Ascending aorta (tissue), 2 donors: ENCODE results near the gene CHAF1A. TPM values are rescaled to one million over a fixed set of nuclear protein-coding genes. Genes with fewer than 3 reads are reported as not detected.

Experiments used
- DNase-seq, 2 donors: peaks; one replicate each; pipeline ENCODE4 v3.0.0-alpha.2; 2019; ENCODE audit warnings: low spot score in 2 of 2
- H3K27ac ChIP-seq, 2 donors: fragments of 200-600 bp; sonication (generic); one replicate each; pipeline ENCODE4 v1.5.1; 2016 to 2017; ENCODE audit warnings: mild to moderate bottlenecking in 1 of 2
- H3K27me3 ChIP-seq: fragments of 200-600 bp; sonication (generic); one replicate; pipeline ENCODE4 v1.5.1; 2017
- H3K36me3 ChIP-seq, 2 donors: fragments of 200-600 bp; sonication (generic); one replicate each; pipeline ENCODE4 v1.5.1; 2016
- H3K4me1 ChIP-seq, 2 donors: fragments of 200-600 bp; sonication (generic); one replicate each; pipeline ENCODE4 v1.5.1; 2016 to 2017; ENCODE audit warnings: mild to moderate bottlenecking in 1 of 2
- H3K4me3 ChIP-seq, 2 donors: fragments of 200-600 bp; sonication (generic); one replicate each; pipeline ENCODE4 v1.5.1; 2016 to 2017; ENCODE audit warnings: mild to moderate bottlenecking in 1 of 2
- H3K9me3 ChIP-seq, 2 donors: fragments of 200-600 bp; sonication (generic); one replicate each; pipeline ENCODE4 v1.5.1; 2016
- intact Hi-C: fragments of 100-400 bp; cut with DNase I; formaldehyde crosslinking; loops from one replicate; pipeline ENCODE4 v1.15.1; 2023
- total RNA-seq: library from RNA; depleted of rRNA; stranded (reverse); fragments of >200 nt; gene quantifications from one replicate; pipeline ENCODE4 v1.1.0, GENCODE V29; 2016
- TF ChIP-seq, protein P1 (sequence below), 3 experiments: fragments of 200-600 bp in 2 of 3; fragments of 450-650 bp in 1 of 3; sonication (generic) in 2 of 3; IDR thresholded peaks; one replicate each; pipeline ENCODE4 v1.5.1; 2016 to 2019; ENCODE audit warnings: antibody characterized with exemption in 3 of 3, mild to moderate bottlenecking in 1 of 3, moderate library complexity in 1 of 3

The CHAF1A gene
- total RNA-seq, 1 donor from 2014 or later = 0.85 TPM

DNA sequence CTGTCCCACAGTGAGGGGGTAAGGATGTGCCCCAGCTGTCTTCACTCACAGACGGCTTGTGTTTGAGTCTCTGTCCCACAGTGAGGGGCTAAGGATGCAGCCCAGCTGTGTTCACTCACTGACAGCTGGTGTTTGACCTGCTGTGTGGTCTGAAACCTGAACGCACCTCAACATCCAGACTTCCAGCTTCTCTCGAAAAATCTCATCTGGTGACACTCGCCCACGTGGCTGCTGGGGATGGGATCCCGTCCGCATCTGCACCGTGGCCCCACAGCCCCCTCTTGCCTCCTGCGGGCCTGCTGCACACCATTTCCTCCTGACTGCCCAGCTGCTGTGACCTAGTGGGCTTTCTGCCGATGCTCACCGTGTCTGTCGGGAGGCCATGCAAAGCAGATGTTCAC is 27.3 kb downstream of the CHAF1A start:
- no peaks in the 10 kb centered on the region for H3K27me3 ChIP-seq
- H3K4me1 ChIP-seq = no peaks in the 10 kb centered on the region
- H3K27ac ChIP-seq = no peak overlapping the region
- no peaks in the 10 kb centered on the region for H3K9me3 ChIP-seq
- no peak overlapping the region for H3K4me3 ChIP-seq
- TF ChIP-seq, protein P1, sequence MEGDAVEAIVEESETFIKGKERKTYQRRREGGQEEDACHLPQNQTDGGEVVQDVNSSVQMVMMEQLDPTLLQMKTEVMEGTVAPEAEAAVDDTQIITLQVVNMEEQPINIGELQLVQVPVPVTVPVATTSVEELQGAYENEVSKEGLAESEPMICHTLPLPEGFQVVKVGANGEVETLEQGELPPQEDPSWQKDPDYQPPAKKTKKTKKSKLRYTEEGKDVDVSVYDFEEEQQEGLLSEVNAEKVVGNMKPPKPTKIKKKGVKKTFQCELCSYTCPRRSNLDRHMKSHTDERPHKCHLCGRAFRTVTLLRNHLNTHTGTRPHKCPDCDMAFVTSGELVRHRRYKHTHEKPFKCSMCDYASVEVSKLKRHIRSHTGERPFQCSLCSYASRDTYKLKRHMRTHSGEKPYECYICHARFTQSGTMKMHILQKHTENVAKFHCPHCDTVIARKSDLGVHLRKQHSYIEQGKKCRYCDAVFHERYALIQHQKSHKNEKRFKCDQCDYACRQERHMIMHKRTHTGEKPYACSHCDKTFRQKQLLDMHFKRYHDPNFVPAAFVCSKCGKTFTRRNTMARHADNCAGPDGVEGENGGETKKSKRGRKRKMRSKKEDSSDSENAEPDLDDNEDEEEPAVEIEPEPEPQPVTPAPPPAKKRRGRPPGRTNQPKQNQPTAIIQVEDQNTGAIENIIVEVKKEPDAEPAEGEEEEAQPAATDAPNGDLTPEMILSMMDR (IDR thresholded peaks at IDR 0.05) = no peak
- intact Hi-C loops = no loop called here
- H3K36me3 ChIP-seq = peaks cover 7 to 12% of the 10 kb centered on the region in 2 donors
- no peak for DNase-seq

DNA sequence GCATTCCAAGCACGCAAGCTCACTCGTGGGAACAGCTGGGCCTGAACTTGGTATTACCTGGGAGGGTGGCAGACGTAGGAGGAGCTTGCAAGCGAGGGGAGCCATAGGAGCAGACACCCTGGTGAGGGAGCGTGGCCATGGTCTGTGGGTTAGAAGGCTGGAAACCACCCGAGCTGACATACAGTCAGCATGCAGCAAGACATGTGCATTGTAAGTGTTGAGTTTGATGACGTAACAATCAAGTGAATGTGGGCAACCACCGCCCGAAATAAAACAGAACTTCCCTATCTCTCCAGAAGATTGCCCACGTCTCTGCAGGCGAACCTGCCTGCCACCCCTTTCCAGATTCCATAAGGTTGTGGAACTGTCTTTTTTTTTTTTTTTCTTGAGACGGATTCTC is 28.3 kb downstream of the CHAF1A start:
- intact Hi-C loops = no loop called here
- Histone ChIP-seq H3K36me3 (peaks cover 7 to 12% of the 10 kb centered on the region in 2 donors), H3K4me3 (no peak overlapping the region), H3K9me3 (no peaks in the 10 kb centered on the region), H3K27me3 (no peaks in the 10 kb centered on the region), H3K4me1 (no peaks in the 10 kb centered on the region), H3K27ac (no peak overlapping the region)
- no peak for DNase-seq
- TF ChIP-seq, protein P1 (IDR thresholded peaks at IDR 0.05) = no peak

DNA sequence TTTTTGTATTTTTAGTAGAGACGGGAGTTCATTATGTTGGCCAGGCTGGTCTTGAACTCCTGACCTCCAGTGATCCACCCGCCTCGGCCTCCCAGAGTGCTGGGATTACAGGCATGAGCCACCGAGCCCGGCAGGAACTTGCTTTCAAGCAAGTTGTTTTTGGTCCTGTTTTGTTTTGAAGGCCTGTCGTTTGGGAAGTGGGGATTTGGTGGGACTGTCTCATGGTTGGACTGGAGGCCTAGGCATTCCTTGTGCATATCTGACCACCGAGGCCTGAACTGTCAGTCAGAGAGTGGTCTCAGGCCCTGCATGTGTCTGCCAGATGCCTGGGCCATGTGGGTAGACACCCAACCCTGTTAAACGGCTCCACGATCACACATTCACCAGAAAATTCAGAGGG is 28.9 kb downstream of the CHAF1A start:
- peaks cover 7 to 12% of the 10 kb centered on the region in 2 donors for H3K36me3 ChIP-seq
- no peak overlapping the region for H3K27ac ChIP-seq
- no peak for DNase-seq
- intact Hi-C loops = no loop called here
- H3K27me3 ChIP-seq = no peaks in the 10 kb centered on the region
- no peaks in the 10 kb centered on the region for H3K9me3 ChIP-seq
- TF ChIP-seq, protein P1 (IDR thresholded peaks at IDR 0.05) = no peak
- H3K4me1 ChIP-seq = no peaks in the 10 kb centered on the region
- no peak overlapping the region for H3K4me3 ChIP-seq

- intact Hi-C loops = no loop called here
- H3K36me3 ChIP-seq = peaks cover 7 to 12% of the 10 kb centered on the region in 2 donors
- no peaks in the 10 kb centered on the region for H3K9me3 ChIP-seq
- no peaks in the 10 kb centered on the region for H3K4me1 ChIP-seq
- TF ChIP-seq, protein P1 (IDR thresholded peaks at IDR 0.05) = no peak
- H3K27me3 ChIP-seq = no peaks in the 10 kb centered on the region
- no peak overlapping the region for H3K27ac ChIP-seq
- DNase-seq = no peak
- no peak overlapping the region for H3K4me3 ChIP-seq
Measured at GRCh38 chr19:4431808-4432674, 29.6 kb downstream of the CHAF1A start.

DNA sequence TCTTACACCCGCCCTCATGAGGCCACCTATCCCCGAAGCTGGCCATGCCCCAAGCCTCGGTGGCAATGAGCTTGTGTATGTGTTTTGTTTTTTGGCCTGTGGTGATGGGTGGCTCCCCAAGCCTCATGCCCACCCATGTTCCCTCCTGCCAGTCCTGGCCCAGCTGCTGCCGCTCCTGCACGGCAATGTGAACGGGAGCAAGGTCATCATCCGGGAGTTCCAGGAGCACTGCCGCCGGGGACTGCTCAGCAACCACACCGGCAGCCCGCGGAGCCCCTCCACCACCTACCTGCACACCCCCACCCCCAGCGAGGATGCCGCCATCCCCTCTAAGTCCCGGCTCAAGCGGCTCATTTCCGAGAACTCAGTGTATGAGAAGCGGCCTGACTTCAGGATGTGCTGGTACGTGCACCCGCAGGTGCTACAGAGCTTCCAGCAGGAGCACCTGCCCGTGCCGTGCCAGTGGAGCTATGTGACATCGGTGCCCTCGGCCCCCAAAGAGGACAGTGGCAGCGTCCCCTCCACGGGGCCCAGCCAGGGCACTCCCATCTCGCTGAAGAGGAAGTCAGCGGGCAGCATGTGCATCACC is 30.6 kb downstream of the CHAF1A start:
- Histone ChIP-seq H3K4me3 (no peak overlapping the region), H3K36me3 (peaks cover 7 to 12% of the 10 kb centered on the region in 2 donors), H3K27ac (no peak overlapping the region), H3K4me1 (no peaks in the 10 kb centered on the region), H3K9me3 (no peaks in the 10 kb centered on the region), H3K27me3 (no peaks in the 10 kb centered on the region)
- TF ChIP-seq, protein P1 (IDR thresholded peaks at IDR 0.05) = no peak
- DNase-seq = no peak
- intact Hi-C loops = no loop called here
